ENCODE results near the gene TMEM107.

The TMEM107 gene

DNA sequence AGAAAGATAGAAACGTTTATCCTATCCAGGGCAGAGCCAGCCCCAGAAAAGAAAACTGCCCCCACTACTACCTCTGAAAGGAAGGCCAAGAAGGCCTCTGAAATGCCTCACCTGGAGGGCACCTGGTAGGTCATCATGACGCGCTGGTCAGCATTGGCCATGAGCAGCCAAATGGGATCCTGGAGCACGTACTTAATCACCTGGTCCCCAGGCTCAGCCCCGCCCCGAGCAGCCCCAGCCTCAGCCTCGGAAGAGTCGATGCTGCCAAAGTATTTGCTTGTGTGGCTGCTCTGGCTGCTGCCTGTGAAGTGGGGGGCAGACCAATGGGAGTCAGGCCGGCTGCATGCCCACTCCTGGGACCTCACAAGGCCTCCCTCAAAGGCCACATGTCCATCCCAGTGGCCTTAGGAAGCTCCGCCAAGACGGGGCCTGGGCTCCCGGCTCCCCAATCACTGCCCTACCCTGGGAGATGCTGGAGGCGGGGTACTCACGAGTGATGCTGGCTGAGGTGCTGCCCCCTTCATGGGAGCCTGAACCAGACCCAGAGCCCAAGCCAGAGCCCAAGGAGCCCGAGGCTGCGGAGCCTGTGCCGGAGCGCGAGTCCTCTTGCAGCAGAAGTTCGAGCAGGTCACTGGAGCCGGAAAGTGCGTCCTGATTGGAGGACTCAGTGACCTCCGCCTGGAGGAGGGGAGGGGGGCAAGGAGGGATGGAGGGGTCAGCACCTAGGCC, 33.9 kb downstream of the TMEM107 start:
- TF ChIP-seq POLR2AphosphoS5 (IDR thresholded peaks at IDR 0.05; ENCODE audit: low read depth, low read length), result no peak

- TF ChIP-seq REST (IDR thresholded peaks at IDR 0.05; ENCODE audit: insufficient read depth in 1 of 2, low read depth in 2 of 2, low read length in 2 of 2) (no peak), TAF1 (IDR thresholded peaks at IDR 0.05; ENCODE audit: borderline replicate concordance, insufficient read depth, low read length) (no peak), SIN3A (IDR thresholded peaks at IDR 0.05; ENCODE audit: borderline replicate concordance, insufficient read depth, low read length) (no peak)
These were observed 34.4 kb downstream of the TMEM107 start for GRCh38 chr17:8141741-8142140.

- TF ChIP-seq SIN3A (IDR thresholded peaks at IDR 0.05; ENCODE audit: borderline replicate concordance, insufficient read depth, low read length) (no peak), REST (IDR thresholded peaks at IDR 0.05; ENCODE audit: insufficient read depth in 1 of 2, low read depth in 2 of 2, low read length in 2 of 2) (no peak), POLR2AphosphoS5 (IDR thresholded peaks at IDR 0.05; ENCODE audit: low read depth, low read length) (no peak), FOXP2 (optimal IDR thresholded peaks at IDR 0.05; ENCODE audit: borderline replicate concordance, extremely low read depth, extremely low read length, insufficient read depth) (no peak), TAF1 (IDR thresholded peaks at IDR 0.05; ENCODE audit: borderline replicate concordance, insufficient read depth, low read length) (no peak)
These were observed 35.1 kb downstream of the TMEM107 start for GRCh38 chr17:8141045-8141444.

DNA sequence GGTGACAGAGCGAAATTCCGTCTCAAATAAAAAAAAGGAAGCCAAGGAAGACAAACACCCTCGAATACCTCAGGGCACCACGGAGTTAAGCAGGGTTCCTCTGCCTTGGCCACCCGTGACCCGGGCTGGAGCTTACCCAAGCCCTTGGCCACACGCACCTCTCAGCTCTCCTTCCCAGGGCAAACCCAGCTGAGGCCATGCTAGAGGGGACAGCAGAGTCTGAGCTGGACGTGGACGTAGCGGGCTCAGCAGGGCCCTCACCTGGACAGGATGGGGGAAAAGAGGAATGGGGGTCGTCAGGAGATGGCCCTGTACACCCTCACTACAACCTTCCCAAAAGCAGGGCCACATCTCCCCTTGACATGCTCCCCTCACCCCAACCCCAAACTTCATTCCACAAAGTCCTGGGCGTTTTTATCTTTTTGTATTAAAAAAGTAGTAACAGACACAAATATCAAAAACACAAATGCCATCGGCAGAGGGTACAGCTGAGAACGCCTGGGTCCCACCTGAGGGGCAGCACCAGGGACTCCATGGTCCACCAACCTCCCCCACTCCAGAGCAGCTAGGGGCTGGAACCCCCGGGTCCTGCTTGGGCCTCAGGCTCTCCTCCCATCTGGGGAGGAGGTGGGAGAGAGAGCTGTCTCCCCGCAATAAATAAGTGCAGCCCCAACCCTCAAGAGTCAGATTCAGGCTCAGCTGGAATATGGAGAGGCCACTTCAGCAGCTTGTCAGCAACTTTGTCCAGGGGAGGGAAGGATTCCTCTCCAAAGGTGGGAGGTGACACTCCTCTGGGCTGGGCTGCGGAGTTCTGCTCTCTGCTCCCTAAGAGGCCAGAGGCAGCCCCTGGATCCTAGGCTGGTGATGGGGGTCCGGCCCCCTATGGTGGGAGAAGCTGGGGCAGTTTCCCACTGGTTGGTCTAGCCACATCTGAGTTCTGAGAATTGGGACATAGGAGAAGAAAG, 35.8 kb downstream of the TMEM107 start:
- no peak for TF ChIP-seq REST (IDR thresholded peaks at IDR 0.05; ENCODE audit: insufficient read depth in 1 of 2, low read depth in 2 of 2, low read length in 2 of 2)
- TF ChIP-seq TAF1 (IDR thresholded peaks at IDR 0.05; ENCODE audit: borderline replicate concordance, insufficient read depth, low read length), result no peak
- TF ChIP-seq POLR2AphosphoS5 (IDR thresholded peaks at IDR 0.05; ENCODE audit: low read depth, low read length), result no peak
- TF ChIP-seq SIN3A (IDR thresholded peaks at IDR 0.05; ENCODE audit: borderline replicate concordance, insufficient read depth, low read length), result no peak
- TF ChIP-seq FOXP2 (optimal IDR thresholded peaks at IDR 0.05; ENCODE audit: borderline replicate concordance, extremely low read depth, extremely low read length, insufficient read depth), result no peak

DNA sequence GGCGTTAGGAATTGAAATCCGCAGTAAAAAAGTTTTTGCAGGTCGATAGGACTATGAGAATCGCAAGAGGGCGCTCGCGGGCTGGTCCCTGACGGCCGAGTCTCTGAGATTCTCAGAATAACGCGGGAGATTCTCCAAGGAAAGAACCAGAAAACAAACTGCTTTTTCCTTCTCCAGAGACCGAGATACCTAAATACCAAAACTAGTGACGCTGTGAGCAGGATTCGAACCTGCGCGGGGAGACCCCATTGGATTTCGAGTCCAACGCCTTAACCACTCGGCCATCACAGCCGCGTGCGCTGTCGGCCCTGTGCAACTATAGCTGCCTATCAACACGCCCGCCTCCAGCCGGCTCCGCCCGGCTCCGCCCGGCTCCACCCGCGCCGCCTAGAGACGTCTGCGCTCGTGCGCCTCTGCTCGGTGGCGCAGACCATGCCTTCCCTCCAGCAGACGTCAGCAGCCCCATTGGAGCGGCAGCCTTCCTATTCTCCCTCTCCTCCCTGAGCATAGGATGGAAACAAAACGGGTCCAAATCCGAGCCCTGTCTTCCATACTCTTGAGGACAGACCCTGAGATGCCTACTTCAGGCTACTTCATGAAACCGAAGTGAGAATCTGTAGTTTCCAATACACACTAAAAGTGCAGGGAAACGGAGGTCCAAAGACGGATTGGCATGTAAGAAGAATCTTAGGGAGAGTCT, 37.4 kb downstream of the TMEM107 start:
- 0 out of 2 replicates have a peak, but pooled peaks have one; percentile 49 for TF ChIP-seq POLR2AphosphoS5 (IDR thresholded peaks at IDR 0.05; ENCODE audit: low read depth, low read length)
- TF ChIP-seq SIN3A (IDR thresholded peaks at IDR 0.05; ENCODE audit: borderline replicate concordance, insufficient read depth, low read length), result peak; percentile 69; the same call in 1 of the 2 replicates
- peak; percentile 51; the same call in 1 of the 2 replicates for TF ChIP-seq TAF1 (IDR thresholded peaks at IDR 0.05; ENCODE audit: borderline replicate concordance, insufficient read depth, low read length)
- TF ChIP-seq FOXP2 (optimal IDR thresholded peaks at IDR 0.05; ENCODE audit: borderline replicate concordance, extremely low read depth, extremely low read length, insufficient read depth), result no peak
- TF ChIP-seq REST (IDR thresholded peaks at IDR 0.05; ENCODE audit: insufficient read depth in 1 of 2, low read depth in 2 of 2, low read length in 2 of 2), result no peak
